EL (cell line): ENCODE measurements around the gene TWF1.

Experiments used
- DNase-seq: peaks from one replicate; pipeline ENCODE4 v3.0.0-alpha.2; 2016

The TWF1 gene

GRCh38 chr12:43805860-43806736, at the start of gene TWF1:
Gene TWF1, minus strand, starts transcription at chr12:43806317. Its CDS starts 72 bp downstream, at chr12:43806245.
- peak; percentile 83 for DNase-seq

GRCh38 chr12:43852744-43853143, 46.6 kb upstream of the TWF1 start:
- DNase-seq: no peak

- no peak for DNase-seq
These were observed 42.7 kb upstream of the TWF1 start for GRCh38 chr12:43848786-43849185.

GRCh38 chr12:43848226-43848507, 42.0 kb upstream of the TWF1 start:
- no peak for DNase-seq

GRCh38 chr12:43847425-43848225, 41.5 kb upstream of the TWF1 start:
- DNase-seq: peak; percentile 47

- DNase-seq: no peak
These were observed 36.1 kb upstream of the TWF1 start for GRCh38 chr12:43842259-43842658.

GRCh38 chr12:43841253-43841652, 35.1 kb upstream of the TWF1 start:
- DNase-seq: no peak

- DNase-seq: no peak
These were observed 34.2 kb upstream of the TWF1 start for GRCh38 chr12:43840338-43840737.

GRCh38 chr12:43836475-43836989, 30.4 kb upstream of the TWF1 start:
- DNase-seq: peak; percentile 13

- DNase-seq: peak; percentile 63
These were observed 29.7 kb upstream of the TWF1 start, which contains the start of gene TMEM117 for GRCh38 chr12:43835656-43836474. Gene TMEM117, plus strand, starts transcription at chr12:43836081.

GRCh38 chr12:43835264-43835655, 29.1 kb upstream of the TWF1 start:
- no peak for DNase-seq

GRCh38 chr12:43832463-43833168, 26.5 kb upstream of the TWF1 start:
- DNase-seq: no peak

GRCh38 chr12:43827093-43827492, 21.0 kb upstream of the TWF1 start:
- no peak for DNase-seq

GRCh38 chr12:43826681-43827080, 20.6 kb upstream of the TWF1 start:
- DNase-seq: no peak

GRCh38 chr12:43824207-43824775, 18.2 kb upstream of the TWF1 start:
- DNase-seq: no peak

- DNase-seq: no peak
These were observed 10.1 kb upstream of the TWF1 start for GRCh38 chr12:43816168-43816567.

- no peak for DNase-seq
These were observed 9.3 kb upstream of the TWF1 start for GRCh38 chr12:43815416-43815815.

GRCh38 chr12:43812926-43813325, 6.8 kb upstream of the TWF1 start:
- no peak for DNase-seq

- no peak for DNase-seq
These were observed 5.9 kb upstream of the TWF1 start for GRCh38 chr12:43812057-43812456.

GRCh38 chr12:43807386-43807785, 1.3 kb upstream of the TWF1 start:
- DNase-seq: no peak

- DNase-seq: no peak
These were observed 588 bp upstream of the TWF1 start for GRCh38 chr12:43806737-43807072.
